Measurements from ENCODE around the gene PKP3.

PKP3 gene

DNA sequence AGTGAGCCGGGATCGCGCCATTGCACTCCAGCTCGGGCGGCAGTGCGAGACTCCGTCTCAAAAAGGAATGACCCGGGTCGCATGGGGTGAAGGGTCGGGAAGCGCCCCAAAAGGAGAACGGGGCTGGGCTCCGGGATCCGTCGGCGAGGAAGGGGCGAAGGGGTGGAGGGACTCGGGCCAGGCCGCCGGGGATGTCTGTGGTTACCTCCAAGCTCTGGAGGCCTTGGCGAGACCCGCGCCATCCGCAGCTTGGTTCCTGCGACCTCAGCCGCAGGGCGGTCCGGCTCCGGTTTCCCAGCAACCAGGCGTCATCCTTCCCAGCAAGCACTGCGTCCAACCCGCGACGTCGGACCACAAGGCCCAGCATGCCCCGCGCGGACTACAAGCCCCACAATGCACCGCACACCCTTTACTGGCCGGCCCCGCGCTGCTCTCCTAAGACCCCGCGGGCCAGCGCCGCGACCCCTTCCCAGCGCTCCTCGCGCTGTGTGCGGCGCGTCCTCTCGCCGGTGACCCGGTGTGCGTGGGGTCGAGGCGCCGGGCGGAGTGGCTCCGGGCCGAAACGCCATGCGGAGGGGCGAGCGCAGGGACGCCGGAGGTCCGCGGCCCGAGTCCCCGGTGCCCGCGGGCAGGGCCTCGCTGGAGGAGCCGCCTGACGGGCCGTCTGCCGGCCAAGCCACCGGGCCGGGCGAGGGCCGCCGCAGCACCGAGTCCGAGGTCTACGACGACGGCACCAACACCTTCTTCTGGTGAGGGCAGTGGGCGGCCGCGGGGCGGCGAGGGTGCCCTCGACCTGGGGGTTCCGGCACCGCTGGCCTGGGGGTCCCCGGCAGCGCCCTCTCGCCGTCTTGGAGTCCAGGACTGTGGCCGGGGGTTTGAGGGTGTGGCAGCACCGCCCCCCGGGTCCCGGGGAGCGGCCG is 56.1 kb downstream of the PKP3 start, which contains the start of gene PTDSS2:
Gene PTDSS2 (plus strand): TSS at position 391 of the 920 bp plus-strand sequence. CDS start 177 bp downstream, at position 568.
- DNase-seq, result peak; percentile 91

DNA sequence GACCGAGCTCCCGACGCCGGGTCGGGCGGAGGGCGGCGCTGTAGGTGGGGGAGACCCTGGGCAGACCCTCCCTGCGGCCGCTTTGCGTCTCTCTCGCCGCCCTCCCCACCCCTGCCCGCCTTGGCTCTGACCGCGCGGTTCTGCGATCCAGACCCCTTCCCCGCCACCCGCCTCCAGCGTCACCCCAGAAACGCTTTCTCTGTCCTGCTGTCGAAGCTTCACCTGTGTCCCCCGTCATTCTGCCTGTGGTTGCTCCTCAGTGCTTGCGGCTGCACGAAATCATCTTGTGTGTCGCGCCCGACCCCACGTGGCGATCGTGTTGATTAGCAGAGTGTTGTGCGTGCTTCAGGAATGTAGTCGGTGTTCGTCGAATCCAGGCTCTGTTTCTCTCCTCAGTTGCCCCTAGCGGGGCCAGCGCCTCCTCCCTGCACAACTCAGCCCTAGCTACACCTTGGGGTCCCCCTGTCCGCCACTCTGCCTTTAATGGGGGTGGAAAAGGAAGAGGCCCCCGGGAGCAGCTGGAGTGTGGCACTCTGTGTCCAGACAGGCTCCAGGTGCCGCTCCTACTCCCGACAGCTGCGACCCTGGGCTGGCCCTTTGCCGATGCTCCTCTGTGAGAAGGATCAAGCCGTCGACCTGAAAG is 56.9 kb downstream of the PKP3 start:
- peak; percentile 74 for DNase-seq

DNA sequence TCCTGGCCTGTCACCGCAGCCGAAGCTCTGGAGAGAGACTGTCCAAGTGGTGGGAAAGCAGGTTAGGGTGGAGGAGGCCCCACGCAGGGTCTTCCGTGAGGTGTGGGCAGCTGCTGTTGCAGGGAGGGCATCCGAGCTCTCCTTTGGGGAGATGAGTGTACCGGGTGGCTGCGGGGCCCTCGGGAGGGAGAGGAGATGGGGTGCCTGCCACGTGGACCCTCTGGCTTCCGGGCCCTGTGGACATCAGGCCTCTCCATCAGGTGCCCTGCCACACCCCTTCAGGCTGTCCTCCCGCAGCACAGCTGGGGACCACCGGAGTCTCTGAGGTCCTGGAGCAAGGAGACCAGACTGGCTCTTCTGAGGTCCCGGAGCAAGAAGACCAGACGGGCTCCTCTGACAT is 57.7 kb downstream of the PKP3 start:
- no peak for DNase-seq

DNA sequence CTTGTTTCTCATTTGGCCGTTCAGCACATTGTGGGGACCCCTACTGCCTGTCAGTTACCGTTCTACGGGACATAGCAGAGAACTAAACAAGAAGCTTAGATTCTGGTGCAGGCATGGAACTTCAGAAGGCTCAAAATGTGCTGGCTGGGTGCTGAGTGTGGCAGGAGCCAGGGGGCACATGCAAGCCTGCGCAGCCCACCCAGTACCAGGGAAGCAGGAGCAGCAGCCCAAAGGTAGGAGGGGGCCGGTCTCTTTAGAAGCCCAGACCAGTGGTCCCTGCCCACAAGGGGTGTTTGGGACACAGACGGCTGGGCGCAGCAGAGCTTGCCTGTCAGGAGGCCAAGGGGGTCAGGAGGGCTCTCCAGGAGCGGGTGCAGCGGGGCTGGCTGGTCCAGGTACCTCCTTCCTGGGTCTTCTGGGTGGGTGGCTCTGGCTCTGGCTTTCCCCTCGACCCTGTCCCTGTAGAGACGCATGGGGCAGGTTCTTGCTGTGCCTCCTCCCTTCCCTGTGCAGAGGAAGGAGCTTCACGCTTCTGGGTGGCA is 58.3 kb downstream of the PKP3 start:
- no peak for DNase-seq

DNA sequence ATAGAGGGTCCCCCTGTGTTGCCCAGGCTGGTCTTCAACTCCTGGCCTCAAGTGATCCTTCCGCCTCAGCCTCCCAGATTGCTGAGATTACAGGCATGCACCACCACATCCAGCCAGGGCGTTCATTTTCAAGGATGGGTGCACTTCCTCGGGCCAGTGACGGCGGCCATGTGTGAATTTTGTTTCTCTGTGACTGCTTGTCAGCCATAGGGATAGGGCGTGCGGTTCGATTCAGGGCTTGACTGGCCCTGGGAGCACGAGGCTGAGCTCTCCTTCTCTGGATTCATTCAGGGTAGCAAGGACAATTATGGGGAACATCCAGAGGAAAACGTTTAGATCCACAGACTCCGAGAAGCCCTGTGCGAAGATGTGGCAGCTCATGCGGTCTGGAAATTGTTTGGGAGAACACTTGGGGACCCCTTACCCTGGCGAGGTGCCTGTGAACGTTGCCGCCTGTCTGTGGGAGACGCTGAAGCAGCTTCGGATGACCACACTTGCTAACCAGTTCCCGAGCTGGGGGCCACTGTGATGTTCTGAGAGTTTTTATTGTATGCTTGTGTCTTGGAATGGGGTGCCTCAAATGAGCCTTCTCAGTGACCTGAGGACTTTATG is 59.0 kb downstream of the PKP3 start:
- no peak for DNase-seq

DNA sequence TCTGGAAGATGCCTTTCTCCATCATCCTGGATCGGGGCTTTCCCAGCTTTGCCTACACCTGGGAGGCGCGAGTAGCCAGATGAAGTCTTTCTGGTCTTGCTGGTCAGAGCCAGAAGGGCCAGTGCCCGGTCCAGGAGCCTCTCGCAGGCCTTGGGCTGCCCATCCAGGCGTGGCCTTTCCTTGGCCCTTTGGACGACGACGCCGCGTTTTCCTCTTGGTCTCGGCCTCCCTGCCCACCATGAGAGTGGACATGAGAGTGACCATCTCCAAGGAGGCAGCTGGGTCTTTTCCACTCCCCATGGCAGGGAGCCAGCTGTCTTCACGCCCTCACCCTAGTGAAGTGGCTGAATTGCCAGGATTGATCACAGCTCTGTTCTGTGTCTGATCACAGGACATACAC is 59.6 kb downstream of the PKP3 start:
- DNase-seq, result no peak

DNA sequence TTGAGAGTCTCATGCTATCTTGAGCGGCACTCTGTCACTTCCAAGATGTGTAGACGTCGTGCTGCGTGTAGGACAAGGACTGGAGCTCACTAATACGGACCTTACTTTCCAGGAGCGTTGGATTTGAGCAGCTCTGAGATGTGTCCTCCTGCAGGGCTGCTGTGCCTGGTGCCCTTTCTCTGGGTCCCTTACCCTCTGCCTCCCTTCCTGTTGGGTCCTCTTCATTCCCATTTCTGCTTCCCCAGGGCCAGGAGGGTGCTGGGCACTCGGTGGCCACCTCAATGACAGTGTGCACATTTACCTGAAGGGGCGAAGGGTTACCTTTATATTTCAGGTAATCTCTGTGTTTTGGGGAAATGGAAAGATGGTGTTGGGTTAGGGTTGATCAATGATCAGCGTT is 60.0 kb downstream of the PKP3 start:
- DNase-seq, result no peak
